HG02885 (cell line): ENCODE data around the gene DHRS11.

ENCODE experiments used
- ATAC-seq: cut with Tn5 transposase; IDR thresholded peaks from one replicate; pipeline ENCODE4 v1.9.1; 2021; ENCODE audit warnings: mild to moderate bottlenecking; ENCODE audit not compliant: unreplicated experiment, poor library complexity

Gene DHRS11

GRCh38 chr17:36641877-36642845 is 50.5 kb downstream of the DHRS11 start:
- ATAC-seq: no peak

GRCh38 chr17:36643086-36643685 is 51.5 kb downstream of the DHRS11 start:
- no peak for ATAC-seq

- no peak for ATAC-seq
Observed at GRCh38 chr17:36645422-36645821, 53.7 kb downstream of the DHRS11 start.

- ATAC-seq: no peak
Observed at GRCh38 chr17:36647636-36648035, 56.0 kb downstream of the DHRS11 start.

- ATAC-seq: no peak
Observed at GRCh38 chr17:36650096-36650775, 58.6 kb downstream of the DHRS11 start.
